ENCODE measurements around the gene PGAM2.
A peak's percentile ranks its signal among the peaks of the same experiment; 100 is the strongest.
"Not testable (repeated sequence)": the region's sequence is repeated elsewhere in the genome, so short reads cannot be mapped to it uniquely, and the experiment has no call there.

Gene PGAM2

GRCh38 chr7:44038961-44039558 lies 26.3 kb downstream of the PGAM2 start:
- not testable (repeated sequence) for H3K14ac ChIP-seq (ENCODE audit: low read length); H3K27me3 ChIP-seq (ENCODE audit: control insufficient read depth in 3 of 3, insufficient read depth in 3 of 3, low read depth in 1 of 3, low read length in 3 of 3); H3K9me3 ChIP-seq (replicated peaks in 1 of 2; ENCODE audit: control insufficient read depth in 2 of 2, insufficient read depth in 1 of 2, low read depth in 1 of 2, low read length in 2 of 2); H4K8ac ChIP-seq (ENCODE audit: low read depth, low read length); H3K27ac ChIP-seq (replicated peaks; ENCODE audit: low read length); H2BK120ac ChIP-seq (ENCODE audit: low read depth, low read length); H2BK12ac ChIP-seq (ENCODE audit: low read length); H2AK5ac ChIP-seq (ENCODE audit: low read depth, low read length); H3K36me3 ChIP-seq (replicated peaks in 1 of 2; ENCODE audit: control insufficient read depth in 2 of 2, insufficient read depth in 2 of 2, low read length in 2 of 2); H3K23ac ChIP-seq (ENCODE audit: low read depth, low read length, poor library complexity); H2BK15ac ChIP-seq (ENCODE audit: low read length); H3K79me1 ChIP-seq (ENCODE audit: low read depth, low read length); H2BK5ac ChIP-seq (ENCODE audit: low read length); H3K4me1 ChIP-seq (ENCODE audit: control insufficient read depth in 2 of 2, insufficient read depth in 1 of 2, low read depth in 1 of 2, low read length in 2 of 2); H4K91ac ChIP-seq (ENCODE audit: low read depth, low read length, poor library complexity); H3K4ac ChIP-seq (ENCODE audit: low read length); H3K18ac ChIP-seq (ENCODE audit: low read length)
- no CpG with 5 or more reads among the region's 26 CpGs for WGBS, 2 donors (ENCODE audit: extremely low coverage in 2 of 2, insufficient read length in 2 of 2, insufficient replicate concordance in 1 of 2)
- peak overlapping the region in 1 of 2 donors; percentile 69 for H3K4me3 ChIP-seq (ENCODE audit: low read length in 2 of 2)
- peak overlapping the region; percentile 14 for H2AFZ ChIP-seq (ENCODE audit: low read length)
- DNase-seq (ENCODE audit: low spot score) = peak; percentile 48
- peak overlapping the region; percentile 57 for H3K4me2 ChIP-seq (ENCODE audit: insufficient read depth, low read length, poor library complexity, severe bottlenecking)
- H3K9ac ChIP-seq (ENCODE audit: low read depth, low read length, poor library complexity) = peak overlapping the region; percentile 21

- not testable (repeated sequence) for H3K18ac ChIP-seq (ENCODE audit: low read length); DNase-seq (ENCODE audit: low spot score); H3K4me1 ChIP-seq (ENCODE audit: control insufficient read depth in 2 of 2, insufficient read depth in 1 of 2, low read depth in 1 of 2, low read length in 2 of 2); H2AFZ ChIP-seq (ENCODE audit: low read length); H2BK120ac ChIP-seq (ENCODE audit: low read depth, low read length); H3K14ac ChIP-seq (ENCODE audit: low read length); H3K4ac ChIP-seq (ENCODE audit: low read length); H4K91ac ChIP-seq (ENCODE audit: low read depth, low read length, poor library complexity); H2BK15ac ChIP-seq (ENCODE audit: low read length); H2BK5ac ChIP-seq (ENCODE audit: low read length); H3K9me3 ChIP-seq (replicated peaks in 1 of 2; ENCODE audit: control insufficient read depth in 2 of 2, insufficient read depth in 1 of 2, low read depth in 1 of 2, low read length in 2 of 2); H4K8ac ChIP-seq (ENCODE audit: low read depth, low read length); H3K4me3 ChIP-seq (ENCODE audit: low read length in 2 of 2); H3K4me2 ChIP-seq (ENCODE audit: insufficient read depth, low read length, poor library complexity, severe bottlenecking); H3K27ac ChIP-seq (replicated peaks; ENCODE audit: low read length); H3K27me3 ChIP-seq (ENCODE audit: control insufficient read depth in 3 of 3, insufficient read depth in 3 of 3, low read depth in 1 of 3, low read length in 3 of 3); H2BK12ac ChIP-seq (ENCODE audit: low read length); H3K23ac ChIP-seq (ENCODE audit: low read depth, low read length, poor library complexity); H3K9ac ChIP-seq (ENCODE audit: low read depth, low read length, poor library complexity); H3K79me1 ChIP-seq (ENCODE audit: low read depth, low read length); H3K36me3 ChIP-seq (replicated peaks in 1 of 2; ENCODE audit: control insufficient read depth in 2 of 2, insufficient read depth in 2 of 2, low read length in 2 of 2); H2AK5ac ChIP-seq (ENCODE audit: low read depth, low read length)
- WGBS, 2 donors (ENCODE audit: extremely low coverage in 2 of 2, insufficient read length in 2 of 2, insufficient replicate concordance in 1 of 2) = no CpG with 5 or more reads among the region's 12 CpGs
Measured at GRCh38 chr7:44038553-44038952, 26.8 kb downstream of the PGAM2 start.

GRCh38 chr7:44037951-44038350 lies 27.4 kb downstream of the PGAM2 start:
- not testable (repeated sequence) for H3K4me3 ChIP-seq (ENCODE audit: low read length in 2 of 2); H3K14ac ChIP-seq (ENCODE audit: low read length); H2AFZ ChIP-seq (ENCODE audit: low read length); H2AK5ac ChIP-seq (ENCODE audit: low read depth, low read length); H3K4me2 ChIP-seq (ENCODE audit: insufficient read depth, low read length, poor library complexity, severe bottlenecking); DNase-seq (ENCODE audit: low spot score); H3K27me3 ChIP-seq (ENCODE audit: control insufficient read depth in 3 of 3, insufficient read depth in 3 of 3, low read depth in 1 of 3, low read length in 3 of 3); H3K18ac ChIP-seq (ENCODE audit: low read length); H2BK12ac ChIP-seq (ENCODE audit: low read length); H3K9me3 ChIP-seq (replicated peaks in 1 of 2; ENCODE audit: control insufficient read depth in 2 of 2, insufficient read depth in 1 of 2, low read depth in 1 of 2, low read length in 2 of 2); H2BK120ac ChIP-seq (ENCODE audit: low read depth, low read length); H3K79me1 ChIP-seq (ENCODE audit: low read depth, low read length); H4K91ac ChIP-seq (ENCODE audit: low read depth, low read length, poor library complexity); H3K36me3 ChIP-seq (replicated peaks in 1 of 2; ENCODE audit: control insufficient read depth in 2 of 2, insufficient read depth in 2 of 2, low read length in 2 of 2); H3K27ac ChIP-seq (replicated peaks; ENCODE audit: low read length); H4K8ac ChIP-seq (ENCODE audit: low read depth, low read length); H3K4ac ChIP-seq (ENCODE audit: low read length); H3K4me1 ChIP-seq (ENCODE audit: control insufficient read depth in 2 of 2, insufficient read depth in 1 of 2, low read depth in 1 of 2, low read length in 2 of 2); H3K9ac ChIP-seq (ENCODE audit: low read depth, low read length, poor library complexity); H3K23ac ChIP-seq (ENCODE audit: low read depth, low read length, poor library complexity); H2BK5ac ChIP-seq (ENCODE audit: low read length); H2BK15ac ChIP-seq (ENCODE audit: low read length)
- no CpG with 5 or more reads among the region's 2 CpGs for whole genome bisulfite sequencing, 2 donors (ENCODE audit: extremely low coverage in 2 of 2, insufficient read length in 2 of 2, insufficient replicate concordance in 1 of 2)

GRCh38 chr7:44036364-44036763 lies 29.0 kb downstream of the PGAM2 start:
- H3K79me1 ChIP-seq (ENCODE audit: low read depth, low read length); H4K8ac ChIP-seq (ENCODE audit: low read depth, low read length); H4K91ac ChIP-seq (ENCODE audit: low read depth, low read length, poor library complexity); H3K4me3 ChIP-seq (ENCODE audit: low read length in 2 of 2); H3K4ac ChIP-seq (ENCODE audit: low read length); H3K9me3 ChIP-seq (replicated peaks in 1 of 2; ENCODE audit: control insufficient read depth in 2 of 2, insufficient read depth in 1 of 2, low read depth in 1 of 2, low read length in 2 of 2); H2AFZ ChIP-seq (ENCODE audit: low read length); H3K9ac ChIP-seq (ENCODE audit: low read depth, low read length, poor library complexity); H3K4me1 ChIP-seq (ENCODE audit: control insufficient read depth in 2 of 2, insufficient read depth in 1 of 2, low read depth in 1 of 2, low read length in 2 of 2); H3K18ac ChIP-seq (ENCODE audit: low read length); H2BK12ac ChIP-seq (ENCODE audit: low read length); H3K27me3 ChIP-seq (ENCODE audit: control insufficient read depth in 3 of 3, insufficient read depth in 3 of 3, low read depth in 1 of 3, low read length in 3 of 3); H3K23ac ChIP-seq (ENCODE audit: low read depth, low read length, poor library complexity); H2BK15ac ChIP-seq (ENCODE audit: low read length); H3K4me2 ChIP-seq (ENCODE audit: insufficient read depth, low read length, poor library complexity, severe bottlenecking); H3K27ac ChIP-seq (replicated peaks; ENCODE audit: low read length); H3K36me3 ChIP-seq (replicated peaks in 1 of 2; ENCODE audit: control insufficient read depth in 2 of 2, insufficient read depth in 2 of 2, low read length in 2 of 2); H2BK120ac ChIP-seq (ENCODE audit: low read depth, low read length); H2BK5ac ChIP-seq (ENCODE audit: low read length); H3K14ac ChIP-seq (ENCODE audit: low read length); H2AK5ac ChIP-seq (ENCODE audit: low read depth, low read length); DNase-seq (ENCODE audit: low spot score): not testable (repeated sequence)
- no CpG with 5 or more reads among the region's 10 CpGs for WGBS, 2 donors (ENCODE audit: extremely low coverage in 2 of 2, insufficient read length in 2 of 2, insufficient replicate concordance in 1 of 2)
